Measurements from ENCODE around the gene RPL22.

- TF ChIP-seq POLR2AphosphoS5 (IDR thresholded peaks at IDR 0.05) (no peak), POLR2A (IDR thresholded peaks at IDR 0.05) (no peak), CTCF (IDR thresholded peaks at IDR 0.05) (no peak)
Observed at GRCh38 chr1:6211731-6212130, 12.3 kb upstream of the RPL22 start.

Measured in transverse colon (tissue), 4 donors.